IMR-90 (cell line): ENCODE results near the gene PTGR1. TPM values are rescaled to one million over a fixed set of nuclear protein-coding genes. Genes with fewer than 3 reads are reported as not detected.

Experiments used
- ATAC-seq: fragments of 200-7000 bp; cut with Tn5 transposase; 2 replicates; pipeline ENCODE4 v1.9.1; 2020; ENCODE audit warnings: low read depth, mild to moderate bottlenecking, moderate library complexity
- BruUV-seq: library from RNA; stranded (reverse); fragments of 400-500 nt; replicated peaks from 2 replicates; lab custom pipeline; 2021; lab: Mats Ljungman, UMichigan
- CTCF ChIA-PET: fragments of 300-600 bp; formaldehyde crosslinking; extraction: SDS; loops from one replicate; lab custom pipeline; 2021; ENCODE audit warnings: antibody characterized with exemption; lab: Yijun Ruan, JAX
- POLR2A ChIA-PET: fragments of 300-600 bp; sonication (Branson Sonifier 250); formaldehyde crosslinking; loops from one replicate; lab custom pipeline; 2022; ENCODE audit warnings: antibody characterized with exemption; ENCODE audit not compliant: unreplicated experiment; lab: Charles Lee
- DNase-seq: peaks from one replicate; pipeline ENCODE4 v3.0.0; 2013
- H2AFZ ChIP-seq: replicated peaks from 2 replicates; pipeline ENCODE3; 2013; ENCODE audit warnings: low read length, mild to moderate bottlenecking; ENCODE audit not compliant: poor library complexity
- H2AK5ac ChIP-seq: 2 replicates; pipeline ENCODE4 v1.6.1; 2013; ENCODE audit warnings: low read depth, low read length, inconsistent platforms
- H2AK9ac ChIP-seq: replicated peaks from 2 replicates; pipeline ENCODE3; 2013; ENCODE audit warnings: mild to moderate bottlenecking, low read depth, low read length, moderate library complexity; ENCODE audit not compliant: poor library complexity
- H2BK120ac ChIP-seq: 2 replicates; pipeline ENCODE4 v1.6.1; 2013; ENCODE audit warnings: low read depth, low read length, inconsistent platforms
- H2BK15ac ChIP-seq: 3 replicates; pipeline ENCODE4 v1.6.1; 2013; ENCODE audit warnings: low read depth, low read length, inconsistent platforms
- H2BK20ac ChIP-seq: 2 replicates; pipeline ENCODE4 v1.6.1; 2013; ENCODE audit warnings: low read depth, mild to moderate bottlenecking, inconsistent platforms, low read length, moderate library complexity
- H2BK5ac ChIP-seq: 2 replicates; pipeline ENCODE4 v1.6.1; 2013; ENCODE audit warnings: mild to moderate bottlenecking, low read depth, low read length, inconsistent platforms; ENCODE audit not compliant: poor library complexity, severe bottlenecking
- H3K14ac ChIP-seq: replicated peaks from 2 replicates; pipeline ENCODE4 v1.6.1; 2013; ENCODE audit warnings: low read depth, low read length, inconsistent platforms
- H3K18ac ChIP-seq: 2 replicates; pipeline ENCODE4 v1.6.1; 2013; ENCODE audit warnings: low read depth, low read length, control low read depth
- H3K23ac ChIP-seq: 2 replicates; pipeline ENCODE4 v1.6.1; 2013; ENCODE audit warnings: low read depth, low read length, inconsistent platforms
- H3K27ac ChIP-seq: 2 replicates; pipeline ENCODE4 v1.5.1; 2013; ENCODE audit warnings: mild to moderate bottlenecking, control low read depth, low read length; ENCODE audit not compliant: insufficient read depth
- H3K27me3 ChIP-seq: 2 replicates; pipeline ENCODE4 v1.6.1; 2013; ENCODE audit warnings: low read length; ENCODE audit not compliant: control insufficient read depth, insufficient read depth
- H3K36me3 ChIP-seq: 2 replicates; pipeline ENCODE4 v1.6.1; 2013; ENCODE audit warnings: low read length, mixed read lengths; ENCODE audit not compliant: control insufficient read depth, insufficient read depth
- H3K4ac ChIP-seq: 2 replicates; pipeline ENCODE4 v1.6.1; 2013; ENCODE audit warnings: low read depth, low read length, inconsistent platforms
- H3K4me1 ChIP-seq: 2 replicates; pipeline ENCODE4 v1.6.1; 2013; ENCODE audit warnings: low read length, mixed read lengths; ENCODE audit not compliant: control insufficient read depth, insufficient read depth
- H3K4me2 ChIP-seq: 2 replicates; pipeline ENCODE4 v1.6.1; 2013; ENCODE audit warnings: low read depth, mild to moderate bottlenecking, control low read depth, low read length, moderate library complexity
- H3K4me3 ChIP-seq: 2 replicates; pipeline ENCODE4 v1.5.1; 2013; ENCODE audit warnings: low read depth, mild to moderate bottlenecking, control low read depth, low read length, moderate library complexity; ENCODE audit not compliant: insufficient read depth
- H3K56ac ChIP-seq: 2 replicates; pipeline ENCODE4 v1.6.1; 2013; ENCODE audit warnings: low read length, inconsistent platforms; ENCODE audit not compliant: insufficient read depth; ENCODE audit errors: extremely low read depth
- H3K79me1 ChIP-seq, 2 experiments: 2 replicates each; pipeline ENCODE4 v1.6.1; 2013; ENCODE audit warnings: low read length in 2 of 2, inconsistent platforms in 1 of 2, low read depth in 1 of 2
- H3K9ac ChIP-seq: 2 replicates; pipeline ENCODE4 v1.6.1; 2013; ENCODE audit warnings: low read depth, low read length, control low read depth
- H3K9me1 ChIP-seq: 2 replicates; pipeline ENCODE4 v1.6.1; 2013; ENCODE audit warnings: low read length, inconsistent platforms; ENCODE audit not compliant: insufficient read depth
- H3K9me3 ChIP-seq: 2 replicates; pipeline ENCODE4 v1.6.1; 2013; ENCODE audit warnings: low read length; ENCODE audit not compliant: control insufficient read depth, insufficient read depth
- H4K20me1 ChIP-seq: 2 replicates; pipeline ENCODE4 v1.6.1; 2013; ENCODE audit warnings: low read length, inconsistent platforms; ENCODE audit not compliant: insufficient read depth
- H4K5ac ChIP-seq: 2 replicates; pipeline ENCODE4 v1.6.1; 2013; ENCODE audit warnings: mild to moderate bottlenecking, low read depth, low read length, control low read depth
- H4K8ac ChIP-seq, 2 experiments: 2 replicates each; pipeline ENCODE4 v1.6.1; 2013; ENCODE audit warnings: low read depth in 2 of 2, low read length in 2 of 2, control low read depth in 1 of 2, inconsistent platforms in 1 of 2
- H4K91ac ChIP-seq: 2 replicates; pipeline ENCODE4 v1.6.1; 2013; ENCODE audit warnings: low read depth, low read length, inconsistent platforms; ENCODE audit not compliant: insufficient read depth
- BHLHE40 ChIP-seq: fragments of 150-350 bp; IDR thresholded peaks from 2 replicates; pipeline ENCODE4 v1.6.1; 2016; ENCODE audit warnings: mild to moderate bottlenecking, low read depth, low read length
- CEBPB ChIP-seq: IDR thresholded peaks from 2 replicates; pipeline ENCODE4 v1.6.1; 2012; ENCODE audit warnings: low read depth, low read length, improper control_type of control experiment
- CHD1 ChIP-seq: IDR thresholded peaks from 2 replicates; pipeline ENCODE4 v1.6.1; 2012; ENCODE audit warnings: low read depth, low read length, improper control_type of control experiment
- FOS ChIP-seq: fragments of 150-350 bp; IDR thresholded peaks from 2 replicates; pipeline ENCODE4 v1.6.1; 2016; ENCODE audit warnings: low read depth, low read length
- MAFK ChIP-seq: IDR thresholded peaks from 2 replicates; pipeline ENCODE4 v1.6.1; 2012; ENCODE audit warnings: low read depth, low read length, improper control_type of control experiment
- MXI1 ChIP-seq: IDR thresholded peaks from 2 replicates; pipeline ENCODE4 v1.6.1; 2012; ENCODE audit warnings: low read depth, mild to moderate bottlenecking, low read length, moderate library complexity, borderline replicate concordance
- POLR2A ChIP-seq: IDR thresholded peaks from 2 replicates; pipeline ENCODE4 v1.6.1; 2012; ENCODE audit warnings: mild to moderate bottlenecking, low read depth, low read length
- RAD21 ChIP-seq: IDR thresholded peaks from 2 replicates; pipeline ENCODE4 v1.6.1; 2012; ENCODE audit warnings: low read length, improper control_type of control experiment
- RCOR1 ChIP-seq: IDR thresholded peaks from 2 replicates; pipeline ENCODE4 v1.6.1; 2012; ENCODE audit warnings: mild to moderate bottlenecking, low read length, improper control_type of control experiment; ENCODE audit not compliant: insufficient replicate concordance
- RFX5 ChIP-seq: IDR thresholded peaks from 2 replicates; pipeline ENCODE4 v1.8.0; 2012; ENCODE audit warnings: low read depth, mild to moderate bottlenecking, low read length, moderate library complexity
- USF2 ChIP-seq: fragments of 150-350 bp; IDR thresholded peaks from 2 replicates; pipeline ENCODE4 v1.6.1; 2017; ENCODE audit warnings: mild to moderate bottlenecking, antibody characterized with exemption, low read length, low read depth
- WGBS, 2 experiments: methylation state at CpG; one replicate each; pipeline versions ENCODE4 v1.1.5 to v1.1.7; 2013; ENCODE audit warnings: missing lambda C conversion rate in 2 of 2; ENCODE audit not compliant: insufficient read length in 1 of 2; ENCODE audit errors: extremely low coverage in 2 of 2; 5-methylcytosine and 5-hydroxymethylcytosine counted together
- dilution Hi-C: fragments of 300-500 bp; cut with HindIII; formaldehyde crosslinking; loops from one replicate; pipeline ENCODE4 v1.14.3; 2018; ENCODE audit warnings: low sequenced_read_pairs; ENCODE audit not compliant: unreplicated experiment
- in situ Hi-C: fragments of 300-500 bp; cut with MboI; formaldehyde crosslinking; loops from 3 replicates; pipeline ENCODE4 v1.14.3; 2019; ENCODE audit warnings: low sequenced_read_pairs, inconsistent platforms, mixed read lengths
- intact Hi-C: fragments of 100-400 bp; cut with micrococcal nuclease; formaldehyde crosslinking; loops from 2 replicates; pipeline ENCODE4 v1.10.0; 2022
- polyA plus RNA-seq, 3 experiments: library from polyadenylated mRNA; depleted of rRNA; stranded (reverse); fragments of >200 nt; gene quantifications; 2 replicates each; pipeline ENCODE4 v1.2.3, GENCODE V29; 2012; ENCODE audit warnings: low replicate concordance in 1 of 3
- total RNA-seq: library from RNA; depleted of rRNA; stranded (reverse); fragments of >200 nt; gene quantifications from 2 replicates; pipeline ENCODE4 v1.2.3, GENCODE V29; 2012
- TF ChIP-seq, protein P1 (sequence below): conservative IDR thresholded peaks from 2 replicates; pipeline ENCODE4 v1.5.1; 2012; ENCODE audit warnings: mild to moderate bottlenecking, low read depth, low read length, improper control_type of control experiment

The PTGR1 gene
- total and polyA plus RNA-seq, 2 of the 4 experiments (the other 2 are of a cell fraction): 45.9 to 72.7 TPM

DNA sequence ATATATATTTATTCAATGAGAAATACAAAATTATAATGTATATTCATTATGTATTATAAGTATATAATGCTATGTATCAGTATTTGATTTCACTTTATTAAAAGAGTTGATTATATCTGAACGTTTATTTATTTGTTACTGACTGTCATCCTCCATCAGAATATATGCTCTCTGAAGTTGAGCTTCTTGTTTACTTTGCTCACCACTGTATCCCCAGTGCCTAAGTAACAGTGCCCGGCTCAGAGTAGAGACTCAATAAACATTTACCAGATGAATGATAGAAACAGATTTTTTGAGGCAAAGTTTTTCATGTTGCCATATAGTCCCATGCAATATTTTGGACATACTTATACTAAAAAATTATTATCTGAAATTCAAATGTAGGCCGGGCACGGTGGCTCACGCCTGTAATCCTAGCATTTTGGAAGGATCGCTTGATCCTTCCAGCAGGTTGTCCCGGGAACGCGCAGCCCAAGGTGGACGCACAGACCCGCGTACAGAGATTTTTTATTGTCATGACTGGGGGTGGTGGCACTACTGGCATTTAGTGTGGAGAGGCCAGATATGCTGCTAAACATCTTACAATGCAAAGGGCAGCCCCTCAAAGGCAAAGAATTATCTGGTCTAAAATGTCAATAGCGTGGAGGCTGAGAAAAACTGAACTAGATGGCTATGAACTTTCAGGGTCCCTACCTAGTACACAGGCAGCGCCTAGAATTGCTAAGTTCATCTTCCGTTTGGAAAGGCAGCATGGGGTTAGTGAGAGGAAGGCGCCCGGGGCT lies 30.9 kb upstream of the PTGR1 start:
- Histone ChIP-seq H4K8ac (peak overlapping the region; percentile 64 to 96), H2BK15ac (no peak overlapping the region; the same call in 2 of the 3 replicates), H3K18ac (no peak overlapping the region), H3K9me1 (0 out of 2 replicates have a peak, but pooled peaks cover 9% of the 10 kb centered on the region), H2BK5ac (peak overlapping the region; percentile 35), H3K4me1 (peaks cover 1% of the 10 kb centered on the region; the same call in 1 of the 2 replicates), H3K14ac (peak overlapping the region; percentile 73; the same call in 1 of the 2 replicates), H3K36me3 (no peaks in the 10 kb centered on the region), H3K56ac (peak overlapping the region; percentile 37; the same call in 1 of the 2 replicates), H2AFZ (peak overlapping the region; percentile 98), H3K27me3 (no peaks in the 10 kb centered on the region), H3K4me3 (peak overlapping the region; percentile 70), H3K23ac (peak overlapping the region; percentile 89), H4K20me1 (peaks cover 29% of the 10 kb centered on the region; the same call in 1 of the 2 replicates), H4K5ac (peak overlapping the region; percentile 81), H3K27ac (peak overlapping the region; percentile 52), H3K4ac (peak overlapping the region; percentile 76; the same call in 1 of the 2 replicates), H2AK5ac (no peak overlapping the region), H3K79me1 (peaks cover 6 to 45% of the 10 kb centered on the region in 2 experiments), H3K9ac (peak overlapping the region; percentile 49), H2BK20ac (no peak overlapping the region), H3K4me2 (peak overlapping the region; percentile 81), H3K9me3 (no peaks in the 10 kb centered on the region), H2AK9ac (no peak overlapping the region), H2BK120ac (peak overlapping the region; percentile 57), H4K91ac (peak overlapping the region; percentile 61; the same call in 1 of the 2 replicates)
- no peak for DNase-seq
- TF ChIP-seq BHLHE40 (no peak), RFX5 (no peak), CEBPB (no peak), RCOR1 (no peak), MXI1 (no peak), MAFK (no peak), POLR2A (no peak), RAD21 (no peak), FOS (no peak), CHD1 (no peak), USF2 (no peak)
- TF ChIP-seq, protein P1, sequence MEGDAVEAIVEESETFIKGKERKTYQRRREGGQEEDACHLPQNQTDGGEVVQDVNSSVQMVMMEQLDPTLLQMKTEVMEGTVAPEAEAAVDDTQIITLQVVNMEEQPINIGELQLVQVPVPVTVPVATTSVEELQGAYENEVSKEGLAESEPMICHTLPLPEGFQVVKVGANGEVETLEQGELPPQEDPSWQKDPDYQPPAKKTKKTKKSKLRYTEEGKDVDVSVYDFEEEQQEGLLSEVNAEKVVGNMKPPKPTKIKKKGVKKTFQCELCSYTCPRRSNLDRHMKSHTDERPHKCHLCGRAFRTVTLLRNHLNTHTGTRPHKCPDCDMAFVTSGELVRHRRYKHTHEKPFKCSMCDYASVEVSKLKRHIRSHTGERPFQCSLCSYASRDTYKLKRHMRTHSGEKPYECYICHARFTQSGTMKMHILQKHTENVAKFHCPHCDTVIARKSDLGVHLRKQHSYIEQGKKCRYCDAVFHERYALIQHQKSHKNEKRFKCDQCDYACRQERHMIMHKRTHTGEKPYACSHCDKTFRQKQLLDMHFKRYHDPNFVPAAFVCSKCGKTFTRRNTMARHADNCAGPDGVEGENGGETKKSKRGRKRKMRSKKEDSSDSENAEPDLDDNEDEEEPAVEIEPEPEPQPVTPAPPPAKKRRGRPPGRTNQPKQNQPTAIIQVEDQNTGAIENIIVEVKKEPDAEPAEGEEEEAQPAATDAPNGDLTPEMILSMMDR: no peak
- intact Hi-C loops: loop anchor here (10.0 kb wide), 1 partner anchor 444 kb away; no protein-coding TSS in a partner anchor
- peak; percentile 40 for ATAC-seq
- CTCF ChIA-PET: interaction anchor here (0.6 kb wide), 1 partner anchor 16 kb away, joined by 3 read pairs; no protein-coding TSS in a partner anchor
- in situ Hi-C loops: no loop called here
- POLR2A ChIA-PET: interaction anchor here (0.7 kb wide), 1 partner anchor 694 kb away, joined by 3 read pairs; no protein-coding TSS in a partner anchor
- 2% methylated on average over 5 of the region's 17 CpGs; no CpG with 5 or more reads in 1 of the 2 experiments for WGBS, 2 experiments
- BruUV-seq: no TSS peak
- dilution Hi-C loops: no loop called here
